ENCODE data around the gene MMP7. TPM values are rescaled to one million over a fixed set of nuclear protein-coding genes. Genes with fewer than 3 reads are reported as not detected.

Gene MMP7
- total RNA-seq, 4 donors from 2014 or later: 0.98 to 99.8 (median 4.7) TPM

DNA sequence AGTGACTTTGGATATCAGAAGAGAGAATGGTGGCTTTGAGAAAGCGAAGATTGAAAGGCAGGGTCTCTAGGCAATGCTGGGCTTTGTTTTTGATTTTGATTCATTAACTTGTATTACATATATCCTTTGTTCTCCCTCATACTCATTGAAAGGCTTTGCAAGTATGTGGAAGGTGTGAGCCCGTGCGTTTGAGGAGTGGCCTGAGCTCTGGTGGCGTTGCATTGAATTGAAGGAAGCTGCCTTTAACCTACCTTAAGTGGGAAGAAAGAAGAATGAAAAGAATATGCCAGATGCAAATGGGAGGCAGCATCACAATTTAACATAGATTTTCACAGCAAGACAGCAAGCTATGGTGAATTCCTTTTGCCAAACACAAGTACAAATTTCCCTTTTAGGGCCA lies 6.7 kb downstream of the MMP7 start:
- TF ChIP-seq, protein P1, sequence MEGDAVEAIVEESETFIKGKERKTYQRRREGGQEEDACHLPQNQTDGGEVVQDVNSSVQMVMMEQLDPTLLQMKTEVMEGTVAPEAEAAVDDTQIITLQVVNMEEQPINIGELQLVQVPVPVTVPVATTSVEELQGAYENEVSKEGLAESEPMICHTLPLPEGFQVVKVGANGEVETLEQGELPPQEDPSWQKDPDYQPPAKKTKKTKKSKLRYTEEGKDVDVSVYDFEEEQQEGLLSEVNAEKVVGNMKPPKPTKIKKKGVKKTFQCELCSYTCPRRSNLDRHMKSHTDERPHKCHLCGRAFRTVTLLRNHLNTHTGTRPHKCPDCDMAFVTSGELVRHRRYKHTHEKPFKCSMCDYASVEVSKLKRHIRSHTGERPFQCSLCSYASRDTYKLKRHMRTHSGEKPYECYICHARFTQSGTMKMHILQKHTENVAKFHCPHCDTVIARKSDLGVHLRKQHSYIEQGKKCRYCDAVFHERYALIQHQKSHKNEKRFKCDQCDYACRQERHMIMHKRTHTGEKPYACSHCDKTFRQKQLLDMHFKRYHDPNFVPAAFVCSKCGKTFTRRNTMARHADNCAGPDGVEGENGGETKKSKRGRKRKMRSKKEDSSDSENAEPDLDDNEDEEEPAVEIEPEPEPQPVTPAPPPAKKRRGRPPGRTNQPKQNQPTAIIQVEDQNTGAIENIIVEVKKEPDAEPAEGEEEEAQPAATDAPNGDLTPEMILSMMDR (IDR thresholded peaks at IDR 0.05; ENCODE audit: low read depth): no peak

DNA sequence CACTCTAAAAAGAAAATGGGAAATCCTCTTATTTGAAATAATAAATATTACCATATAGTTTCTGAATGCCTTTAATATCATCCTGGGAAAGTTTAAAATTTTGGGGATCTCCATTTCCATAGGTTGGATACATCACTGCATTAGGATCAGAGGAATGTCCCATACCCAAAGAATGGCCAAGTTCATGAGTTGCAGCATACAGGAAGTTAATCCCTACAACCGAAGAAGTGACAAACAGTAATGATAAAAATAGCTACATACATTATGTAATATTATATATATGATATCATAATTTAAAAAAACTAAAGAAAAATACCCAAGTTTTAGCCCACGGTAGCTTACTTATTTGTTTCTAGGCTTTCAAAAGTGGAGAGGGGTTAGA lies 7.4 kb downstream of the MMP7 start:
- TF ChIP-seq, protein P1 (IDR thresholded peaks at IDR 0.05; ENCODE audit: low read depth): no peak

DNA sequence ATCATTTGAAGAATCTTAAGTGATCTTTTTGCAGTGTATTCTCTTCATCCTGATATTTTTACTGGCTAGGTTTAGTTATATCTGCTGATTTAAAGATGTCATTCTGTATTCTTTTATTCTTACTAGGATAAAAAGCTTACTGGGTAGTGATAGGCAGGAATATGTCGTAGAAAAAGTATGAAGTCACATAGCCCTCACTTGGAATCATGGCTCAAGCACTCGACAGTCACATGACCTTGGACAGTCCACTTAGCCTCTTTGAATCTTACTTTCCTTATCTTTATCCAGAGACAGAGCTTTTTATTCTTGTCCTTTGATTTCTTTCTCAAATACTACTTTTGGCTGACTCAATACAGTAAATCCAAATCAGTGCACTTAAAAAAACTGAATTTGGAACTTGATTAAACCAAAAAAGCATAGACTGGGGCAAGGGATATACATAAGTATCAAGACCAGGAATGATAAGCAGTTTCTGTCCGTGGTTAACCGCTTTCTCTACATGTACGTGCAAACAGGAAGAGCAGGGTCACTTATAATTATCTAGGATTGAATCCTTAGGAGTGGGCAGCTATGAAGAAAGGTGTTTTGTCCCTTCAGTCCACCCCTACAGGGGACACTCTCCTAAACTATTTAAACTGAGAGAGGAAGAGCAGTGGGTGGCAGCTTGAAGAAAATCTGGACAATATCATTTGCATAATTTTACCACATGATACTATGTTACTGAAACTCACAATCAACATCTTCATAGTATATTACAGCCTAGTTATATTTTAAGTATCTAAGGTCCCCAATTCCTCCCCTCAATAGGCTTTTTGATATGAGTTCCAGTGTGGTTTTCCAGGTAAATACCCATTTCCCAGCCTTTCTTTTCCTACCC lies 8.0 kb downstream of the MMP7 start:
- TF ChIP-seq, protein P1 (IDR thresholded peaks at IDR 0.05; ENCODE audit: low read depth): no peak

DNA sequence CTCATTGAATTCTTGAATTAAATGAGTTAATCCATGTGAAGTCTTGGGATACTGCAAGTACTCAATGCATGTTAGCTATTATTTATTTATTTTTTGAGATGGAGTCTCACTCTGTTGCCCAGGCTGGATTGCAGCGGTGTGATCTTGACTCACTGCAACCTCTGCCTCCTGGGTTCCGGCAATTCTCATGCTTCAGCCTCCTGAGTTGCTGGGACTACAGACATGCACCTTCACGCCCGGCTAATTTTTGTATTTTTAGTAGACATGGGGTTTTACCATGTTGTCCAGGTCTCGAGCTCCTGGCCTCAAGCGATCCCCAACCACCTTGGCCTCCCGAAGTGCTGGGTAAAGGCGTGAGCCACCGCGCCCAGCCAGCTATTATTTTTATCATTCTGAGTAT lies 9.4 kb downstream of the MMP7 start:
- TF ChIP-seq, protein P1 (IDR thresholded peaks at IDR 0.05; ENCODE audit: low read depth): no peak

DNA sequence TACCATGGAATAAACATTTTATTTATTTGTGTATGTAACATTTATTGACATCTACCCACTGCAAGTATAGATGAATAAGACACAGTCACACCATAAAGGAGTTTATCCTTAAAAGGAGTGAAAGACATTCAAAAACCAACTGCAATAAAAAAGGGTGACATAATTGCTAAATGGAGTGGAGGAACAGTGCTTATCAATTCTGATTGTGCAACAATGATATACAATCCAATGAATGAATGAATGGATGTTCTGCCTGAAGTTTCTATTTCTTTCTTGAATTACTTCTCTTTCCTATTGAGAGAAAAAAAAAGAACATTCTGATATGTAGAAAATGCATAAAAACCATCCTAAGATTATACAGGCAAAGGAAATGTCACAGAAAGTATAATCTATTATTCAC lies 10.0 kb downstream of the MMP7 start:
- TF ChIP-seq, protein P1 (IDR thresholded peaks at IDR 0.05; ENCODE audit: low read depth): no peak

DNA sequence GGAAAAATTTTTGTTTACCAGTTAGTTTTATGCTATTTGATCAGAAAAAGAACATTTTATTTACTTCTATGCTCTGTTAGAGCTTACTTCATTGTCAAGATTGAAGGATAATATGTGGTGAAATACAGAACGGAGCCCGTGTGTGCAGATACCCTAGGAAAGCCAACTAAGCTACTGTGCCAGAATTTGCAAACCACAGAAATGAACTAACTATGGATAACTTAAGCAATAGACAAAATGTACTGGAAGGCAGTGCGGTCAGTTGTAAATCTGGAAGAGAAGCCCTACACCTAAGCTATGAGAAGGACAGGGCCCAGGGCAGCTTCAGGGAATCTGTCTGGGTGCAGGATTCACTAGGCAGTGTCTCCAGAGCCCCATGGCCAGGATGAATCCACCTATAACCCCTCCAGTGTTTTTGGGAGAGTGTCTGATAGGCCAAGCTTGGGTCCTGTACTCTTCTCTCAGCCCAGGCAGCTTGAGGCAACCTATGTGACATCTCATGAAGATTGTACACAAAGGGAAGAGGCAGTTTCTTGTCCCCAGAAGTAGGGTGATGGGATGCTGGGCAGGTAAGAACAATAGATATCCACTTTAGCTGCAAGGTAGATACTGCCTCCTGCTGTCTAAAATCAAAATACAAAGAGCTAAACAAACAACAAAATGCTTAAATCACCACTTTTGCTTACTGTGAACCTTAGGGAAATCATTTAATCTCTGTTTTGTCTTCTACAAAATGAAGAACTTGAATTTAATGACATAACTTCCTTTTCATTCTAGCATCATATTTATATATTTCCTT lies 12.1 kb downstream of the MMP7 start:
- TF ChIP-seq, protein P1 (IDR thresholded peaks at IDR 0.05; ENCODE audit: low read depth): no peak

DNA sequence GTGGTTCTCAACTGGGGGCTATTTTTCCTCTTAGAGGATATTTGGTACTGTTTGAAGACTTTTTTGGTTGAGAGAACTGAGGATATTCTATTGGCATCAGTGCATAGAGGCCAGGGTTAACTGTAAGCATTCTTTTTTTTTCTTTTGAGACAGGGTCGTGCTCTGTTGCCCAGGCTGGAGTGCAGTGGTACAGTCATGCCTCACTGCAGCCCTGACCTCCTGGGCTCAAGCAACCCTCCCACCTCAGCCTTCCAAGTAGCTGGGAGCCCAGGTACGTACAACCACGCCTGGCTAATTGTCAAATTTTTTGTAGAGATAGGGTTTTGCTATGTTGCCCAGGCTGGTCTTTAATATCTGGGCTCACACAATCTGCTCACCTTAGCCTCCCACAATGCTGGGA lies 12.9 kb downstream of the MMP7 start:
- TF ChIP-seq, protein P1 (IDR thresholded peaks at IDR 0.05; ENCODE audit: low read depth): no peak
